ENCODE results near the gene RNF13. TPM values are rescaled to one million over a fixed set of nuclear protein-coding genes. Genes with fewer than 3 reads are reported as not detected.

Gene RNF13
- total RNA-seq, 1 experiment from 2014 or later, result 161 TPM

DNA sequence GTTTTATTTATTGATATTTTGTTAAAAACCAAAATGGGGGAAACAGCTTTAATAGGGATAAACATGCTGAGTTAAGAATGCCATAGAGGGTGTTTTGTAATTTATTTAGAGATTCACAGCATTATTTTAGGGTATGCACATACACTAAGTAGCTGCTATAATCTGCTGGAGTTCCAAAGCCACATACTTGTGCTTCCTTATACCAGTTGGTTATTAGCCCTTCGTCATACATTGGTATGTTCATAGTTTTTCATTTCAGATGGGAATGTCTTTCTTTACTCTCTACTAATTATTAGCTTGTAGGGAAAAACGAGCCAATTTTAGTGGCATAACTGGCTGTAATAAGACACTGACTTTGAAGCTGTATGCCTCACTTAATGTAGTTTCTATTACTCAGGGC lies 82.8 kb downstream of the RNF13 start:
- H3K27ac ChIP-seq (ENCODE audit: low read length), result no peak overlapping the region
- no peak overlapping the region for H3K4me2 ChIP-seq (ENCODE audit: low read depth, low read length, poor library complexity, severe bottlenecking)
- H3K79me2 ChIP-seq (ENCODE audit: low read length), result peaks cover 56% of the 10 kb centered on the region
- no peaks in the 10 kb centered on the region for H3K9me3 ChIP-seq (ENCODE audit: low read length)
- H3K4me1 ChIP-seq (ENCODE audit: low read length), result peaks cover 4% of the 10 kb centered on the region
- H3K27me3 ChIP-seq (ENCODE audit: low read length), result no peaks in the 10 kb centered on the region
- H3K9me2 ChIP-seq (replicated peaks; ENCODE audit: insufficient read depth, low read length), result no peaks in the 10 kb centered on the region
- peaks cover 20% of the 10 kb centered on the region for H3K36me3 ChIP-seq (ENCODE audit: insufficient read depth, low read length)
- H4K20me1 ChIP-seq (ENCODE audit: insufficient read depth, low read depth, low read length), result no peaks in the 10 kb centered on the region
- DNase-seq, result no peak
- no peak overlapping the region for H3K4me3 ChIP-seq (ENCODE audit: low read length)
- no peak overlapping the region for H2AFZ ChIP-seq (ENCODE audit: low read length)
- no peak overlapping the region for H3K9ac ChIP-seq (ENCODE audit: low read length)

GRCh38 chr3:149898771-149899170 lies 85.8 kb downstream of the RNF13 start:
- Histone ChIP-seq H3K27me3 (ENCODE audit: low read length) (no peaks in the 10 kb centered on the region), H3K36me3 (ENCODE audit: insufficient read depth, low read length) (peaks cover 20% of the 10 kb centered on the region), H3K4me1 (ENCODE audit: low read length) (no peaks in the 10 kb centered on the region), H3K4me3 (ENCODE audit: low read length) (no peak overlapping the region), H3K27ac (ENCODE audit: low read length) (no peak overlapping the region), H3K9me3 (ENCODE audit: low read length) (no peaks in the 10 kb centered on the region), H3K9me2 (replicated peaks; ENCODE audit: insufficient read depth, low read length) (no peaks in the 10 kb centered on the region), H2AFZ (ENCODE audit: low read length) (no peak overlapping the region), H3K79me2 (ENCODE audit: low read length) (peaks cover 29% of the 10 kb centered on the region), H3K4me2 (ENCODE audit: low read depth, low read length, poor library complexity, severe bottlenecking) (no peak overlapping the region), H3K9ac (ENCODE audit: low read length) (no peak overlapping the region), H4K20me1 (ENCODE audit: insufficient read depth, low read depth, low read length) (no peaks in the 10 kb centered on the region)
- no peak for DNase-seq

DNA sequence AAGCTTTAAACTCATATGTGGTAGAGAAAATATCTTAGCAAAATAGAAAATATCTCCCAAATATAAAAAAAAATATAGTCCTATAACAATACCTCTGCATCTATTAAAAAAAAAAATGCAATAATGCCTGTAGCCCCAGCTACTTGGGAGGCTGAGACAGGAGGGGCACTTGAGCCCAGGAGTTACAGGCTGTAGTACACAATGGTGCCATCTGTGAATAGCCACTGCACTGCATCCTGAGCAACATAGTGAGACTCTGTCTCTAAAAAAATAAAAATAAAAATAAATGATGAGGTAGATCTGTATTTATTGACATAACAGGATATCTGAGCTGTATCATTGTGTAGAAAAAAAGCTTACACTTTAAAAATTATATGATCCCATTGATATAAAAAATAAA lies 87.3 kb downstream of the RNF13 start:
- no peak overlapping the region for H3K4me2 ChIP-seq (ENCODE audit: low read depth, low read length, poor library complexity, severe bottlenecking)
- no peak overlapping the region for H3K9ac ChIP-seq (ENCODE audit: low read length)
- H3K36me3 ChIP-seq (ENCODE audit: insufficient read depth, low read length), result peaks cover 15% of the 10 kb centered on the region
- no peaks in the 10 kb centered on the region for H3K27me3 ChIP-seq (ENCODE audit: low read length)
- no peaks in the 10 kb centered on the region for H3K9me2 ChIP-seq (replicated peaks; ENCODE audit: insufficient read depth, low read length)
- no peaks in the 10 kb centered on the region for H3K9me3 ChIP-seq (ENCODE audit: low read length)
- no peaks in the 10 kb centered on the region for H3K4me1 ChIP-seq (ENCODE audit: low read length)
- no peak overlapping the region for H3K27ac ChIP-seq (ENCODE audit: low read length)
- no peaks in the 10 kb centered on the region for H4K20me1 ChIP-seq (ENCODE audit: insufficient read depth, low read depth, low read length)
- H3K4me3 ChIP-seq (ENCODE audit: low read length), result no peak overlapping the region
- no peak for DNase-seq
- H3K79me2 ChIP-seq (ENCODE audit: low read length), result peaks cover 23% of the 10 kb centered on the region
- H2AFZ ChIP-seq (ENCODE audit: low read length), result no peak overlapping the region

DNA sequence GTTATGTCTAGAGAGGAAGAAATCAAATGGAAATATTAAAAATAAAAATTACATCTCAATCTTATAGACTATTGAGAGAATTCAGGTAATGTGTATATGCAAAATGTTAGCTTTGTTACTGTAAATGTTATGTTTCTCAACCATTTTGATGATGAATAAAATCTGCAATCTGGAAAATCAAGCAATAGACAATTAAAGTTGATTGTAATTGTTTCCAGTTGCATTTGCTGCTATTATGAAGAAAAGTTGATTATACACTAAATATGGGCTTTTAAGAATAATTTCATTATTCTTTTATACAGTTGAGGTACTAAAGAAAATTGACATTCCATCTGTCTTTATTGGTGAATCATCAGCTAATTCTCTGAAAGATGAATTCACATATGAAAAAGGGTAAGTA lies 88.8 kb downstream of the RNF13 start:
- Histone ChIP-seq H3K79me2 (ENCODE audit: low read length) (peaks cover 31% of the 10 kb centered on the region), H3K27me3 (ENCODE audit: low read length) (no peaks in the 10 kb centered on the region), H3K4me3 (ENCODE audit: low read length) (no peak overlapping the region), H3K9me3 (ENCODE audit: low read length) (no peaks in the 10 kb centered on the region), H2AFZ (ENCODE audit: low read length) (no peak overlapping the region), H3K36me3 (ENCODE audit: insufficient read depth, low read length) (peaks cover 16% of the 10 kb centered on the region), H3K9me2 (replicated peaks; ENCODE audit: insufficient read depth, low read length) (no peaks in the 10 kb centered on the region), H3K27ac (ENCODE audit: low read length) (no peak overlapping the region), H4K20me1 (ENCODE audit: insufficient read depth, low read depth, low read length) (no peaks in the 10 kb centered on the region), H3K4me1 (ENCODE audit: low read length) (no peaks in the 10 kb centered on the region), H3K4me2 (ENCODE audit: low read depth, low read length, poor library complexity, severe bottlenecking) (no peak overlapping the region), H3K9ac (ENCODE audit: low read length) (no peak overlapping the region)
- DNase-seq, result no peak

GRCh38 chr3:149902498-149903139 lies 89.6 kb downstream of the RNF13 start:
- H3K79me2 ChIP-seq (ENCODE audit: low read length), result peaks cover 38% of the 10 kb centered on the region

DNA sequence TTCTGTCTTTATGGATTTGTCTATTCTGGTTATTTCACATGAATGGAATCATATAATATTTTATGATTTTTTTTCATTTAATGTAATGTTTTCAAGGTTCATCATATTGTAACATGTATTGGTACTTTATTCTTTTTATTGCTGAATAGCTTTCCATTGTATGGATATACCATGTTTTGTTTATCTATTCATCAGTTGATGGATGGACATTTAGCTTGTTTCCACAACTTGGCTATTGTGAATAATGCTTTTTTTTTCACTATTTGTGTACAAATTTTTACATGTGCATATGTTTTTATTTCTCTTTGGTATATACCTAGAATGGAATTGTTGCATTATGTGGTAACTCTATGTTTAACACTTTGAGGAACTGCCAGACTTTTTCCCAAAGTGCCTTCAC lies 93.0 kb downstream of the RNF13 start:
- Histone ChIP-seq H3K9me2 (replicated peaks; ENCODE audit: insufficient read depth, low read length) (no peaks in the 10 kb centered on the region), H3K27me3 (ENCODE audit: low read length) (no peaks in the 10 kb centered on the region), H3K79me2 (ENCODE audit: low read length) (peaks cover 38% of the 10 kb centered on the region), H3K9ac (ENCODE audit: low read length) (no peak overlapping the region), H3K4me2 (ENCODE audit: low read depth, low read length, poor library complexity, severe bottlenecking) (no peak overlapping the region), H3K4me1 (ENCODE audit: low read length) (0 out of 2 replicates have a peak, but pooled peaks cover 4% of the 10 kb centered on the region), H3K36me3 (ENCODE audit: insufficient read depth, low read length) (peaks cover 7% of the 10 kb centered on the region), H3K9me3 (ENCODE audit: low read length) (no peaks in the 10 kb centered on the region), H2AFZ (ENCODE audit: low read length) (no peak overlapping the region), H3K27ac (ENCODE audit: low read length) (no peak overlapping the region), H4K20me1 (ENCODE audit: insufficient read depth, low read depth, low read length) (no peaks in the 10 kb centered on the region), H3K4me3 (ENCODE audit: low read length) (no peak overlapping the region)
- no peak for DNase-seq

More at GRCh38 chr3:149902498-149903139, 89.6 kb downstream of the RNF13 start:
- H4K20me1 ChIP-seq (ENCODE audit: insufficient read depth, low read depth, low read length), result no peaks in the 10 kb centered on the region
- no peaks in the 10 kb centered on the region for H3K9me3 ChIP-seq (ENCODE audit: low read length)
- no peak overlapping the region for H3K9ac ChIP-seq (ENCODE audit: low read length)
- no peaks in the 10 kb centered on the region for H3K4me1 ChIP-seq (ENCODE audit: low read length)
- H3K4me3 ChIP-seq (ENCODE audit: low read length), result no peak overlapping the region
- H3K4me2 ChIP-seq (ENCODE audit: low read depth, low read length, poor library complexity, severe bottlenecking), result no peak overlapping the region
- peak; percentile 61 for DNase-seq
- no peaks in the 10 kb centered on the region for H3K27me3 ChIP-seq (ENCODE audit: low read length)
- peaks cover 12% of the 10 kb centered on the region for H3K36me3 ChIP-seq (ENCODE audit: insufficient read depth, low read length)
- H2AFZ ChIP-seq (ENCODE audit: low read length), result no peak overlapping the region
- H3K27ac ChIP-seq (ENCODE audit: low read length), result no peak overlapping the region
- no peaks in the 10 kb centered on the region for H3K9me2 ChIP-seq (replicated peaks; ENCODE audit: insufficient read depth, low read length)

DNA sequence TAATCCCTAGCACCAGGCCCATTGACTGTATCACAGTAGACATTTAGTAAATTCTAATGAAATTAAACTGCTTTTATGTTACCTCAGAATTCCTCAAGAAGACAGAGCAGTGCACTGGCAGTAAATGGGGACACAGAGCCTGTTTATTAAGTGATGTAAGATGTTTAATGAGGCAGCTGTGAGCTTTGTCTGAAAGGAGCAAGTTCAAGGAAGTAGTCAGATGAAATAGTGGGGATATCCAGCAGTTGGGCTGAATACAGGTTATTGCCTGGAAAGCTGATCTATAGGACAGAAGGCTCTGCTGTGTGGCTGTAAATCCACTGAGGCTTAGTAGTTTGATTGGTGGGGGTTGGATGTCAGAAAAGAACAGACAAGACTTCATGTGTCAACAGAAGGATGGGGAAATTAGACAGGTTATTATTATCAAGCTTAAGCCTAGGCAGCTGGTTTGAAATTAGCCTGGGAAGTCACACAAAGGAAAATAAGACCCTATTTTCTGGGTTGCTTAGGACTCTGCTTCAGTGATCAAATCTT lies 95.5 kb downstream of the RNF13 start:
- Histone ChIP-seq H3K79me2 (ENCODE audit: low read length) (peaks cover 35% of the 10 kb centered on the region), H2AFZ (ENCODE audit: low read length) (no peak overlapping the region), H3K4me1 (ENCODE audit: low read length) (0 out of 2 replicates have a peak, but pooled peaks cover 4% of the 10 kb centered on the region), H3K9ac (ENCODE audit: low read length) (no peak overlapping the region), H3K9me3 (ENCODE audit: low read length) (no peaks in the 10 kb centered on the region), H3K27ac (ENCODE audit: low read length) (no peak overlapping the region), H3K4me2 (ENCODE audit: low read depth, low read length, poor library complexity, severe bottlenecking) (no peak overlapping the region), H4K20me1 (ENCODE audit: insufficient read depth, low read depth, low read length) (no peaks in the 10 kb centered on the region), H3K4me3 (ENCODE audit: low read length) (no peak overlapping the region), H3K27me3 (ENCODE audit: low read length) (no peaks in the 10 kb centered on the region), H3K36me3 (ENCODE audit: insufficient read depth, low read length) (peaks cover 18% of the 10 kb centered on the region), H3K9me2 (replicated peaks; ENCODE audit: insufficient read depth, low read length) (no peaks in the 10 kb centered on the region)
- DNase-seq, result no peak

DNA sequence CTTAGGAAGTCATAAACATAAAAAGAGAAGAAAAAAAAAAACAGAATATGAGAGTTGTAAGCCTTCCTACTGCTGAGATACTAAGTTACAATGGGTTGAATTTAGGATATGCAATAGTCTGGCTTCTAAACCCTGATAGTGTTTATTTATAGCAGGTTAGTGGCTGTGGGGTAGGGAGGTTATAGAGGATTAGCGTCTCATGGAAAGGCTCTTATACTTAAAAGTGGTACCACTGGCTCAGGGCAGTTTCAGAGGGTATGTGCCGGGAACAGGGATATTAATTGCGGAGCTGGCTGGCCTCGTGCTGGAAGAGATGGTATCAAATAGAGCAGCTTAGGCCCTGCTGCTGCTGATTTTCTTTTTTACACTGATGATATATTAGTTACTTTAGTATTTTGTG lies 96.9 kb downstream of the RNF13 start:
- Histone ChIP-seq H3K27ac (ENCODE audit: low read length) (no peak overlapping the region), H4K20me1 (ENCODE audit: insufficient read depth, low read depth, low read length) (no peaks in the 10 kb centered on the region), H3K79me2 (ENCODE audit: low read length) (peaks cover 33% of the 10 kb centered on the region), H3K4me2 (ENCODE audit: low read depth, low read length, poor library complexity, severe bottlenecking) (no peak overlapping the region), H3K4me3 (ENCODE audit: low read length) (no peak overlapping the region), H3K27me3 (ENCODE audit: low read length) (no peaks in the 10 kb centered on the region), H3K9ac (ENCODE audit: low read length) (no peak overlapping the region), H3K9me3 (ENCODE audit: low read length) (no peaks in the 10 kb centered on the region), H3K9me2 (replicated peaks; ENCODE audit: insufficient read depth, low read length) (no peaks in the 10 kb centered on the region), H2AFZ (ENCODE audit: low read length) (no peak overlapping the region), H3K36me3 (ENCODE audit: insufficient read depth, low read length) (peaks cover 18% of the 10 kb centered on the region), H3K4me1 (ENCODE audit: low read length) (0 out of 2 replicates have a peak, but pooled peaks cover 4% of the 10 kb centered on the region)
- DNase-seq, result no peak
